ENCODE data around the gene CRB2.

The CRB2 gene

DNA sequence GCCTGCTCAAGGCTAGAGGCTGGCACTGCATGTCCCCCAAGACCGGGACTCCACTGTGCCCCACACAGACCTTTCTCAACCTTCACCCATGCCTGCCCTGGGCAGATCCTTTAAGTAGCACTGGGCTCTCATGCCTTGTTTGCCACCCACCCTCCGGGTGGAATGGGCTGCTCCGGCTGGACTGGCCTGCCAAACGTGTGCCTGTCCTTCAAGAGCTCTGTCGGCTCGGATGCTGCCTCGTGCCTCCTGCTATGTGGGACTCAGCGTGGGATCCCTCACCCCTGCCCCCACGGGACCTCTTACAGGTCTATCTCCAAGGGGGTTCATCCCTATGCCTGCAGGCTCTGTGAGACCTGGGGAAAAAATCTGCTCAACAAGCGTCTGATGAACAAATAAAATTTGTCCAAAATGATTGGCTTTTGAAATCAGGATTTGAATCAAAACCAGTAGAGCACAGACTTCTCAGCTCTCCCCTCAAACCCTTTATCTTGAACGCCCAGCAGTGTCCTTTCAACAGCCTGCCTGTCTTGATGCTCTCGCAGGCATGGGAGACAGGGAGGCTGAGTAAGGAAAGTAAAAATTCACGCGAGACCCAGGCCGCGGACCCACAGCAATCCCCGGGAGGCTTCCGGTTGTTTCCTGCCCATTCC lies 56.3 kb downstream of the CRB2 start (continued):
- TF ChIP-seq ZNF70 (CRISPR knock-in tag; IDR thresholded peaks at IDR 0.05) (no peak), GLIS3 (CRISPR knock-in tag; IDR thresholded peaks at IDR 0.05) (no peak)

GRCh38 chr9:123414204-123414603 lies 58.2 kb downstream of the CRB2 start:
- TF ChIP-seq ZFP30 (CRISPR knock-in tag; IDR thresholded peaks at IDR 0.05) (no peak), SNAI2 (CRISPR knock-in tag; IDR thresholded peaks at IDR 0.05) (no peak), ESRRG (CRISPR knock-in tag; IDR thresholded peaks at IDR 0.05) (no peak), ARNTL (CRISPR knock-in tag; IDR thresholded peaks at IDR 0.05; ENCODE audit: borderline replicate concordance, low read depth) (no peak), PPARA (CRISPR knock-in tag; IDR thresholded peaks at IDR 0.05; ENCODE audit: borderline replicate concordance) (no peak), ZNF8 (CRISPR knock-in tag; IDR thresholded peaks at IDR 0.05) (no peak), TOX (CRISPR knock-in tag; IDR thresholded peaks at IDR 0.05; ENCODE audit: borderline replicate concordance) (no peak), BACH2 (CRISPR knock-in tag; IDR thresholded peaks at IDR 0.05; ENCODE audit: borderline replicate concordance) (no peak), ZFP3 (CRISPR knock-in tag; IDR thresholded peaks at IDR 0.05) (no peak), ZC3H10 (CRISPR knock-in tag; IDR thresholded peaks at IDR 0.05) (no peak), RARB (CRISPR knock-in tag; IDR thresholded peaks at IDR 0.05) (no peak), OSR1 (CRISPR knock-in tag; IDR thresholded peaks at IDR 0.05) (no peak), ISL1 (CRISPR knock-in tag; IDR thresholded peaks at IDR 0.05) (no peak), ZNF70 (CRISPR knock-in tag; IDR thresholded peaks at IDR 0.05) (no peak), CSDC2 (CRISPR knock-in tag; IDR thresholded peaks at IDR 0.05) (no peak), TSHZ2 (CRISPR knock-in tag; IDR thresholded peaks at IDR 0.05) (no peak), TCF4 (CRISPR knock-in tag; IDR thresholded peaks at IDR 0.05; ENCODE audit: borderline replicate concordance) (no peak), CREB5 (CRISPR knock-in tag; IDR thresholded peaks at IDR 0.05; ENCODE audit: low read depth) (no peak)
- TF ChIP-seq, protein P1, sequence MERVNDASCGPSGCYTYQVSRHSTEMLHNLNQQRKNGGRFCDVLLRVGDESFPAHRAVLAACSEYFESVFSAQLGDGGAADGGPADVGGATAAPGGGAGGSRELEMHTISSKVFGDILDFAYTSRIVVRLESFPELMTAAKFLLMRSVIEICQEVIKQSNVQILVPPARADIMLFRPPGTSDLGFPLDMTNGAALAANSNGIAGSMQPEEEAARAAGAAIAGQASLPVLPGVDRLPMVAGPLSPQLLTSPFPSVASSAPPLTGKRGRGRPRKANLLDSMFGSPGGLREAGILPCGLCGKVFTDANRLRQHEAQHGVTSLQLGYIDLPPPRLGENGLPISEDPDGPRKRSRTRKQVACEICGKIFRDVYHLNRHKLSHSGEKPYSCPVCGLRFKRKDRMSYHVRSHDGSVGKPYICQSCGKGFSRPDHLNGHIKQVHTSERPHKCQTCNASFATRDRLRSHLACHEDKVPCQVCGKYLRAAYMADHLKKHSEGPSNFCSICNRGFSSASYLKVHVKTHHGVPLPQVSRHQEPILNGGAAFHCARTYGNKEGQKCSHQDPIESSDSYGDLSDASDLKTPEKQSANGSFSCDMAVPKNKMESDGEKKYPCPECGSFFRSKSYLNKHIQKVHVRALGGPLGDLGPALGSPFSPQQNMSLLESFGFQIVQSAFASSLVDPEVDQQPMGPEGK (CRISPR knock-in tag; IDR thresholded peaks at IDR 0.05; ENCODE audit: borderline replicate concordance) = no peak
- TF ChIP-seq, protein P2, sequence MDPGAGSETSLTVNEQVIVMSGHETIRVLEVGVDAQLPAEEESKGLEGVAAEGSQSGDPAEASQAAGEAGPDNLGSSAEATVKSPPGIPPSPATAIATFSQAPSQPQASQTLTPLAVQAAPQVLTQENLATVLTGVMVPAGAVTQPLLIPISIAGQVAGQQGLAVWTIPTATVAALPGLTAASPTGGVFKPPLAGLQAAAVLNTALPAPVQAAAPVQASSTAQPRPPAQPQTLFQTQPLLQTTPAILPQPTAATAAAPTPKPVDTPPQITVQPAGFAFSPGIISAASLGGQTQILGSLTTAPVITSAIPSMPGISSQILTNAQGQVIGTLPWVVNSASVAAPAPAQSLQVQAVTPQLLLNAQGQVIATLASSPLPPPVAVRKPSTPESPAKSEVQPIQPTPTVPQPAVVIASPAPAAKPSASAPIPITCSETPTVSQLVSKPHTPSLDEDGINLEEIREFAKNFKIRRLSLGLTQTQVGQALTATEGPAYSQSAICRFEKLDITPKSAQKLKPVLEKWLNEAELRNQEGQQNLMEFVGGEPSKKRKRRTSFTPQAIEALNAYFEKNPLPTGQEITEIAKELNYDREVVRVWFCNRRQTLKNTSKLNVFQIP (CRISPR knock-in tag; IDR thresholded peaks at IDR 0.05; ENCODE audit: borderline replicate concordance, low read depth) = no peak
- ATAC-seq = no peak

DNA sequence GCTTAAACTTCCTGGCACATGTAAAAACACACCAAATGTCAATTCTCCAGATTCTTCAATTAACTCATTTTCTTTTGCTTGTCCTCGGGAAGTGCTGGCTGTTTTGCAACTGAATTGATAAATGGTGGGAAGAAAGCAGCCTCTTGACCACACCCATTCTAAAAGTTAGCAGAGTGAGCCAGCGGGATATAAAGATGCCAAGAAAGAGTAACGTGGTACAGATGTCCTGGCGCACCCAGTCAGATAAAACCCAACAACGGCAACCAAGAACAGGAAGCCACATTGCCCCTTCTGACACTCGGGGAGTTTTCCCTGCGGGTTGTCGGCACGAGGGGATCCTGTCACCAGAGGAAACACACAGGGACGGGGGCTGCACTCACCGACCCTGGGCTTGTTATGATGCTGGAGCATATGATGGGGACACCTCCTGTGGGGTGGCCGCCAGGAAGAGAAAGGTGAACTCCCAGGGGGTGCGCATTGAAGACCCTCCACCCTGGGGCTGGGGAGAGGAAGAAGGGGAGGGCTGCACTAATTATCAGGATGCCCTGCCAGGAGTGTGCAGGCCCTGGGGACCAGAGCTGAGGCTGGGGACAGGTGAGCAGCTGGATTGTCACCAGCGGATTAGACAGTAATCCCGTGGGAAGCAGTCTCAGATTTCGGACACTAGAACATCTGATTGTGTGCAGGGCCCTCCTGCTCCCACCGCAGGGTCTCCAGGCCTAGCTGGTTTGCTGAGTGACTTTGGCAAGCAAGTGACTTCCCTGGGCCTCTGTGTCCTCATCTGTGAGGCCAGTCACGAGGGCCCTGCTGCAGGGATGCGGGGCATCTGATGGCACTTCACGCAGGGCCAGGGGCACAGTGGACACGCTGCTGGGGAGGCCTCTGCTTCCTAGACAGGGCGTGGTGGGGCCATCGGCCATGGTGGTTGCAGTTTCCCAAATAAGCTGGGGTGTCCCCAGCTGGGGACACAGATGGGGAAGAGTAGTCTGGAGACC lies 59.2 kb downstream of the CRB2 start:
- ATAC-seq = no peak
- TF ChIP-seq, protein P1 (CRISPR knock-in tag; IDR thresholded peaks at IDR 0.05; ENCODE audit: borderline replicate concordance) = no peak
- TF ChIP-seq RARB (CRISPR knock-in tag; IDR thresholded peaks at IDR 0.05) (no peak), OSR1 (CRISPR knock-in tag; IDR thresholded peaks at IDR 0.05) (no peak), PPARA (CRISPR knock-in tag; IDR thresholded peaks at IDR 0.05; ENCODE audit: borderline replicate concordance) (no peak), ARNTL (CRISPR knock-in tag; IDR thresholded peaks at IDR 0.05; ENCODE audit: borderline replicate concordance, low read depth) (no peak), ZC3H10 (CRISPR knock-in tag; IDR thresholded peaks at IDR 0.05) (no peak), ESRRG (CRISPR knock-in tag; IDR thresholded peaks at IDR 0.05) (no peak), CSRNP3 (CRISPR knock-in tag; IDR thresholded peaks at IDR 0.05) (no peak), ISL1 (CRISPR knock-in tag; IDR thresholded peaks at IDR 0.05) (no peak), SNAI2 (CRISPR knock-in tag; IDR thresholded peaks at IDR 0.05) (no peak), ZFP3 (CRISPR knock-in tag; IDR thresholded peaks at IDR 0.05) (no peak)
- TF ChIP-seq, protein P2 (CRISPR knock-in tag; IDR thresholded peaks at IDR 0.05; ENCODE audit: borderline replicate concordance, low read depth) = no peak
